Stimulated activated effector memory CD8-positive, alpha-beta T cell treated with anti-CD3 and anti-CD28 coated beads, Interleukin-12 subunit alpha, Interleukin-12 subunit beta, amount 100 ng/mL, for 72 hours (primary cell): ENCODE data around the gene PCBP4.

Source experiments
- ATAC-seq: fragments of 150-1000 bp; cut with Tn5 transposase; 2 replicates; pipeline ENCODE4 v1.10.0; 2021
- DNase-seq, 2 donors: peaks; one replicate each; pipeline ENCODE4 v3.0.0; 2021 to 2022; ENCODE audit warnings: low spot score in 2 of 2
- H3K27ac Mint-ChIP-seq: one replicate; pipeline ENCODE4 v1.8.0; 2022; ENCODE audit warnings: mild to moderate bottlenecking, mixed read lengths
- H3K36me3 Mint-ChIP-seq: one replicate; pipeline ENCODE4 v1.8.0; 2022; ENCODE audit warnings: mild to moderate bottlenecking, mixed read lengths
- H3K4me1 Mint-ChIP-seq: one replicate; pipeline ENCODE4 v1.8.0; 2022; ENCODE audit warnings: mixed read lengths
- H3K4me3 Mint-ChIP-seq: one replicate; pipeline ENCODE4 v1.8.0; 2022; ENCODE audit warnings: mild to moderate bottlenecking, mixed read lengths
- H3K9me3 Mint-ChIP-seq: one replicate; pipeline ENCODE4 v1.8.0; 2022; ENCODE audit warnings: mixed read lengths

The PCBP4 gene

GRCh38 chr3:51957520-51958205, 9.6 kb downstream of the PCBP4 start:
- no peak overlapping the region for H3K27ac Mint-ChIP-seq
- no peak overlapping the region for H3K4me3 Mint-ChIP-seq
- no peak for DNase-seq
- H3K9me3 Mint-ChIP-seq, result no peaks in the 10 kb centered on the region
- peaks cover 4% of the 10 kb centered on the region for H3K36me3 Mint-ChIP-seq
- no peak for ATAC-seq
- H3K4me1 Mint-ChIP-seq, result peaks cover 5% of the 10 kb centered on the region

GRCh38 chr3:51955893-51956770, 11.1 kb downstream of the PCBP4 start:
- H3K9me3 Mint-ChIP-seq, result no peaks in the 10 kb centered on the region
- DNase-seq, result peak in 1 of 2 donors; percentile 65
- peaks cover 5% of the 10 kb centered on the region for H3K4me1 Mint-ChIP-seq
- peaks cover 4% of the 10 kb centered on the region for H3K36me3 Mint-ChIP-seq
- ATAC-seq, result peak; percentile 70
- H3K4me3 Mint-ChIP-seq, result peak overlapping the region; percentile 15
- H3K27ac Mint-ChIP-seq, result no peak overlapping the region

DNA sequence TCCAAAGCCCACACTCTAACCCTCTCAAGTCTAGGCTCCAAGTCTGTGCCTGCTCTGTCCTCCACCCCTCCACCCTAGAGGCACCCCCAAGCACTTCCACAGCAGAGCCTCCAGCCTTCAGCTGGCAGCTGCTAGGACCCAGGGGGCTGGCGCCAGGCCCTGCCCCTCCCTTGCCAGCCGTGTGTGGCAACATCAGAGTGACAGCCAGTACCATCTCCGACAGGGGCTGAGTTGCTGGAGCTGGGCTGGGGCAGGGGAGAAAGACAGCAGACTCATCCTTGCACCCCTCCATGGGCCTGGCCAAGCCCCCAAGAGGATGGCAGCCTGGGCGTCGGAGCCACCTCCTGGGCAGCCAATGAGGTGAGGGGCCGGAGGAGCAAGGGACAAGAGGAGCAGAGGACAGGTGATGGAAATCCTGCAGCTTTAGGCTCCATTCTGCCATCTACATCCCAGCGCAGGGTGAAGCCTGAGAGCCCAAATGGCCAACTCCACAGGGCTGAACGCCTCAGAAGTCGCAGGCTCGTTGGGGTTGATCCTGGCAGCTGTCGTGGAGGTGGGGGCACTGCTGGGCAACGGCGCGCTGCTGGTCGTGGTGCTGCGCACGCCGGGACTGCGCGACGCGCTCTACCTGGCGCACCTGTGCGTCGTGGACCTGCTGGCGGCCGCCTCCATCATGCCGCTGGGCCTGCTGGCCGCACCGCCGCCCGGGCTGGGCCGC, 11.9 kb downstream of the PCBP4 start, which contains the start of gene GPR62:
Gene GPR62 (plus strand): TSS at position 207 of the 718 bp plus-strand sequence. CDS start 272 bp downstream, at position 479.
- H3K9me3 Mint-ChIP-seq, result no peaks in the 10 kb centered on the region
- peaks cover 5% of the 10 kb centered on the region for H3K4me1 Mint-ChIP-seq
- no peak within 1 kb of the TSS for H3K27ac Mint-ChIP-seq
- ATAC-seq (no peak), DNase-seq (no peak)
- H3K4me3 Mint-ChIP-seq, result peak within 1 kb of the TSS; percentile 31
- H3K36me3 Mint-ChIP-seq, result peaks cover 4% of the 10 kb centered on the region

- Mint-ChIP-seq H3K9me3 (no peaks in the 10 kb centered on the region), H3K27ac (no peak overlapping the region), H3K36me3 (peaks cover 4% of the 10 kb centered on the region), H3K4me3 (no peak overlapping the region), H3K4me1 (peaks cover 5% of the 10 kb centered on the region)
- no peak for DNase-seq
- no peak for ATAC-seq
Observed at GRCh38 chr3:51954713-51955112, 12.5 kb downstream of the PCBP4 start.

- H3K9me3 Mint-ChIP-seq, result no peaks in the 10 kb centered on the region
- H3K36me3 Mint-ChIP-seq, result peaks cover 4% of the 10 kb centered on the region
- no peak overlapping the region for H3K27ac Mint-ChIP-seq
- ATAC-seq (no peak), DNase-seq (no peak)
- peaks cover 5% of the 10 kb centered on the region for H3K4me1 Mint-ChIP-seq
- H3K4me3 Mint-ChIP-seq, result no peak overlapping the region
Observed at GRCh38 chr3:51954105-51954504, 13.1 kb downstream of the PCBP4 start.

- peaks cover 5% of the 10 kb centered on the region for H3K4me1 Mint-ChIP-seq
- ATAC-seq, result no peak
- H3K36me3 Mint-ChIP-seq, result peaks cover 4% of the 10 kb centered on the region
- no peak for DNase-seq
- no peaks in the 10 kb centered on the region for H3K9me3 Mint-ChIP-seq
- H3K27ac Mint-ChIP-seq, result no peak overlapping the region
- no peak overlapping the region for H3K4me3 Mint-ChIP-seq
Observed at GRCh38 chr3:51953445-51953844, 13.8 kb downstream of the PCBP4 start.

DNA sequence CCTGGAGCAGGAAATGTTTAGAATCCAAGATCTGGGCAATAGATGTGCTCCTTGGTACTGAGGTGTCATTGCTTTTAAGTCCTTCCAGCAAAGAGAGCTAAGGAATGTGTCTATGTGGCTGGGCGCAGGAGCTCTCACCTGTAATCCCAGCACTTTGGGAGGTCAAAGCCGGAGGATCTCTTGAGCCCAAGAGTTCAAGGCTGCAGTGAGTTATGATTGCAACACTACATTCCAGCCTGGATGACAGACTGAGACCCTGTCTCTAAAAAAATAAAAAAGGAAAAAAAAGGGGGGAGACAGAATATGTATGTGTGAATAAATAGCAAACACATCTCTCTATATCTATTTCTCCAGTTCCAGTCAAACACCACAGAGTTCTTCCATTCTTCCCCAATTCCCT, 16.4 kb downstream of the PCBP4 start:
- ATAC-seq (no peak), DNase-seq (no peak)
- Mint-ChIP-seq H3K4me3 (no peak overlapping the region), H3K4me1 (no peaks in the 10 kb centered on the region), H3K9me3 (no peaks in the 10 kb centered on the region), H3K36me3 (no peaks in the 10 kb centered on the region), H3K27ac (no peak overlapping the region)

DNA sequence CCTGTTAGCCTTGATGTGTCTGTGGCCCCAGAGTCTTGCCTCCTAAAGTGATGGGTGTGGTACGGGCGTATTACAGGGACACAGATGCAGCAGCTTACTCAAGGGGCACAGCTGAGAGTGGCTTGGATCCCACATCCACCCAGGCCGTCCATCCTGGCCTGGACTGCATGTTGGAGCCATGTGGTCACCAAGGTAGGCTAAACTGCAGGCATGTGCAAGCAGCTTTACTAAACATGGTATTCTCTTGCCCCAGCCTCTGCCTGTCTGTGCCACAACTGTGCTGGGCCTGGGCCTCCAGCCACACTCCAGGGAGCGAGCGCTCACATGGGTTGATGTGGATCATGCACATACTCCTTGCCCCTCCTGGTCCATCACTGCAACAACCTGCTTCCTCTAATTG, 18.1 kb downstream of the PCBP4 start:
- H3K9me3 Mint-ChIP-seq, result no peaks in the 10 kb centered on the region
- ATAC-seq (no peak), DNase-seq (no peak)
- H3K27ac Mint-ChIP-seq, result peak overlapping the region; percentile 38
- H3K4me1 Mint-ChIP-seq, result no peaks in the 10 kb centered on the region
- H3K36me3 Mint-ChIP-seq, result no peaks in the 10 kb centered on the region
- no peak overlapping the region for H3K4me3 Mint-ChIP-seq

DNA sequence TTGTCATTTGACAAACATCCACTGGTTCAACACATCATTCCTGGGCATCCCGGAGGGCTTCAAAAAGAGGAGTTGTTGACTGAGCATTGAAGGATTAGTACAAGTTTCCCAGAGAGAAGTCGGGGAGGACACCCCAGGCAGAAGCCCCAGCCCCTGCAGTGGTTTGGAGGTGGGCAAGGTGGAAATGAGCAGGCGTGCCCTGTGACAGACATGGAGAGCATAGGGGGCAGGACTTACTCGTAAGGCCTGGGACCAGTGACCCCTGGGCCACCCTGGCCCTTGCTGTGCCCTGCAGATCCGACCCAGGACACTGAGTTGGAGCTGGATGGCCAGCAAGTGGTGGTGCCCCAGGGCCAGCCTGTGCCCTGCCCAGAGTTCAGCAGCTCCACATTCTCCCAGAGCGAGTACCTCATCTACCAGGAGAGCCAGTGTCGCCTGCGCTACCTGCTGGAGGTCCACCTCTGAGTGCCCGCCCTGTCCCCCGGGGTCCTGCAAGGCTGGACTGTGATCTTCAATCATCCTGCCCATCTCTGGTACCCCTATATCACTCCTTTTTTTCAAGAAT, 19.2 kb downstream of the PCBP4 start:
- H3K9me3 Mint-ChIP-seq, result no peaks in the 10 kb centered on the region
- no peak overlapping the region for H3K27ac Mint-ChIP-seq
- H3K4me1 Mint-ChIP-seq, result peaks cover under 1% of the 10 kb centered on the region
- H3K36me3 Mint-ChIP-seq, result no peaks in the 10 kb centered on the region
- DNase-seq (no peak), ATAC-seq (no peak)
- no peak overlapping the region for H3K4me3 Mint-ChIP-seq

DNA sequence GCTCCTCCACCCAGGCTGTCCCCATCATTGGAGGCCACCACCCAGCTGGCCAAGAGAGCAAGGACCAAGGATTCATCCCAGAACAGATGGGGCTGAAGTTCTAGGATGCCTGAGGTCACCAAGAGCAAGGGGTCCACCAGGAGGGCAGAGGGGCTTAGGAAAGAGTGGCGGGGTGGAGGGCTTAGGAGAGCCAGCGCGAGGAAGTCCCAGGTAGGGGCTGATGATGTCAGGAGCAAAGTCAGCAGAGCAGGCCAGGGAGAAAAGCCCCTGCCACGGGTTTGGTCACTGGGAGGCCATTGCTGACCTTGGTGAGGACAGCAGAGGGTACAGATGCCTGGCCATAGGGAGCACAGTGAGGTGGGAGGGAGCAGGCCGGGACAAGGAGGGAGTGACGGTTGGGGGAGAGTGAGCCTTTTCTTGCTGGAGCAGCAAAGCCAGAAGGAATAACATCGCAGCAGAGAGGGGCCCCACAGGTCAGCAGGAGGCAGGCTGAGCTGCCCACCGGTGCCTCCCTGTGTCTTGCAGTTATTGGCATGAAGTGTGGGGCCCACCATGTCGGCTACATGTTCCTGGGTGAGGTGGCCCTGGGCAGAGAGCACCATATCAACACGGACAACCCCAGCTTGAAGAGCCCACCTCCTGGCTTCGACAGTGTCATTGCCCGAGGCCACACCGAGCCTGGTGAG, 19.9 kb downstream of the PCBP4 start:
- DNase-seq, result no peak
- Mint-ChIP-seq H3K27ac (peak overlapping the region; percentile 38), H3K4me3 (no peak overlapping the region), H3K36me3 (no peaks in the 10 kb centered on the region), H3K4me1 (peaks cover 8% of the 10 kb centered on the region), H3K9me3 (no peaks in the 10 kb centered on the region)
- ATAC-seq, result no peak

DNA sequence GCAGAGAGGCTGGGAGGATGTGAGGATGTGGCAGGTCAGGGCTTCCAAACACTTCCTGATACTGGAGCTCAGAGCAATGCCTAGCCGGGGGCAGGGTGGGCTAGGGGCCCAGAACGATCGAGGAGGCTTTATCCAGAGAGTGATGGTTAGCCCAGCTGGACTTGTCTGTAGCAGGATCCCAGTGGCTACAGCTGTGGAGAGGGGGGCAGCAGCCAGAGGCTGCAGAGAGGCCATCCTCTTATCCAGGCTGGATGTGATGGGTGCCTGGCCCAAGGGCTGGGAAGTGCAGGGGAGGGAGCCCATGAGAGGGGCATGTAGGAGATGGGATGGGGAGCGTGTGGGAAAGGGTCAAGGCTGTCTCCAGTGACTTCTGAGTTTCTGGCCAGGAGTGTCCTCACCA, 20.5 kb downstream of the PCBP4 start:
- DNase-seq, result no peak
- H3K9me3 Mint-ChIP-seq, result no peaks in the 10 kb centered on the region
- no peaks in the 10 kb centered on the region for H3K36me3 Mint-ChIP-seq
- H3K27ac Mint-ChIP-seq, result peak overlapping the region; percentile 38
- no peak overlapping the region for H3K4me3 Mint-ChIP-seq
- ATAC-seq, result no peak
- H3K4me1 Mint-ChIP-seq, result peaks cover 13% of the 10 kb centered on the region

- no peak for DNase-seq
- H3K4me1 Mint-ChIP-seq, result peaks cover 16% of the 10 kb centered on the region
- H3K36me3 Mint-ChIP-seq, result no peaks in the 10 kb centered on the region
- H3K27ac Mint-ChIP-seq, result peak overlapping the region; percentile 38
- H3K9me3 Mint-ChIP-seq, result no peaks in the 10 kb centered on the region
- ATAC-seq, result no peak
- no peak overlapping the region for H3K4me3 Mint-ChIP-seq
Observed at GRCh38 chr3:51945926-51946705, 21.1 kb downstream of the PCBP4 start.

- DNase-seq (no peak), ATAC-seq (no peak)
- Mint-ChIP-seq H3K36me3 (peaks cover 4% of the 10 kb centered on the region), H3K9me3 (no peaks in the 10 kb centered on the region), H3K27ac (peak overlapping the region; percentile 26), H3K4me3 (no peak overlapping the region), H3K4me1 (peaks cover 25% of the 10 kb centered on the region)
Observed at GRCh38 chr3:51945031-51945840, 22.0 kb downstream of the PCBP4 start.
